Stimulated activated CD4-positive, alpha-beta T cell treated with anti-CD3 and anti-CD28 coated beads, Interleukin-2, amount 100 ng/mL, for 4 hours (primary cell): ENCODE data around the gene KLHL29.

Experiments used
- DNase-seq: peaks from one replicate; pipeline ENCODE4 v3.0.0-alpha.2; 2020; ENCODE audit warnings: low read depth

The KLHL29 gene

GRCh38 chr2:23397478-23397877, 12.5 kb downstream of the KLHL29 start:
- no peak for DNase-seq

GRCh38 chr2:23399674-23400261, 14.8 kb downstream of the KLHL29 start:
- no peak for DNase-seq

DNA sequence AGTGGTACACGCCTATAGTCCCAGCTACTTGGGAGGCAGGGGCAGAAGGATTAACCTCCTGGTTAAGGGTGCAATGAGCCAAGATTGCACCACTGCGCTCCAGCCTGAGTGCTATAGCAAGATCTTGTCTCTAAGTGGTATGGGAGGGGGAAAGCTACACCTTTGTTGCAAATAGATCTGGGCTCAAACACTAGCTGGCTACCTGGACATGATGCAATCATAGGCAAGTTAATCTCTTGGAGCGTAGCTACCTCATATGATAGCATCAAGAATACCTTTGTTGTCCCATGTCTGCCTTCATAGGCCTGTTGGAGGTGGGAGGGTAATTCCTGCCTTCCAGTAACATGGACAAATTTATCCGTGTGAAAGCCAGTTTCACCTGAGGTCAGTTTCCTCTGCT, 15.7 kb downstream of the KLHL29 start:
- no peak for DNase-seq

DNA sequence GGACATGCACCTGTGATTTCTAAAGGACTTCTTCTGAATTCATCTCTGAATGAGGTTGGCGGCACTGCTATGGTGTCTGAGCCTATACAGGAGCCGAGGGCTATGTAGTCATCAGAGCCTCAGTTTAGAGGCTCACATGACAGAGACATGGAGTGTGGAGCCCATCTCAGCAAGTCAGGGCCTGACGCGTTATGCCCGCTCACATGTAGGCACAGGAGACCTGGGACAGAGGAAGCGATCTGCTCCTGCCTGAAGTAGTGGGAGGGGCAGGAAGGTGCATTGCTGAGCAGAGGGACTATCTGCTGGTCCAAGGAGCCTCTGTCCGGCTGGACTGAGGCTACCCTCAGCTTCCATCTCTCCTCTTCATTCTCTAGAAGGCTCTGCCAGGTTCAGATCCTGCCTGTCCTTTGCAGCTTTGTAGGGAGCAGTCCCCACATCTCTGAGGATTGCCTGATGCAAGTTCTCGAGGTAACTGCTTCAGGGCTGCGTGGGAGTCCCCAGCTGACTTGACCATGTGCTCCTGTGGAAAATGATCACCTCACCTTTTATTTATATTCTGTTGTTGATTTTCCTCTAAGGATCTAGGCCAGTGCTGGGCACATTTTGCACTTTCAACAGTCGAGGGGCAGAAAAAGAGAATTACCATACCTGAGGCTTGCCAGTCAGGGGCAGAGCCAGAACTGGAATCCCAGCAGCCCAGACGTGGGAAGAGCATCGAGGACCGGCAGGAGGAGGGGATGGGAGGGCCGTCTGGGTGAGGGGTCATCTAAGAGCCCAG, 16.6 kb downstream of the KLHL29 start:
- DNase-seq = no peak

- DNase-seq = no peak
These were observed 17.3 kb downstream of the KLHL29 start for GRCh38 chr2:23402205-23402740.

- DNase-seq = no peak
These were observed 19.4 kb downstream of the KLHL29 start for GRCh38 chr2:23404426-23404825.

DNA sequence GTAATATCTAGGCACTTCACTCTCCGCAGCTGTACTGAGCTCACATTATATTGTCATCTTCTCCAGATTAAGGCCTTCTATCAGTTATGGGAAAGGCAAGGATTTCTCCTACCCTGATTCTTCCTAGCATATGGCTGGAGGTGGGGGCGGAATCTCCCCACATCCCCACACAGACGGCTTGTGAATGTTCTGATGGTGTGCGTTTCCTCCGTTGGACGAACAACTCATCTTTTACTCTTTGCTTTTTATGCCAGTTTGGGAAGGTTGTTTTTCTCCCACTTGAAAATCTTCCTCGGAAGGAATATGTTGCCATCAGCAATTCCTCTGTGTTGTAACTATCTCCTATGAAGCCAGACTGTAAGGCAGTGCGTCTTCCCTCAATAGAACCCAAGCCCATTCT, 24.3 kb downstream of the KLHL29 start:
- DNase-seq = no peak

- DNase-seq = no peak
These were observed 25.6 kb downstream of the KLHL29 start for GRCh38 chr2:23410596-23410995.

DNA sequence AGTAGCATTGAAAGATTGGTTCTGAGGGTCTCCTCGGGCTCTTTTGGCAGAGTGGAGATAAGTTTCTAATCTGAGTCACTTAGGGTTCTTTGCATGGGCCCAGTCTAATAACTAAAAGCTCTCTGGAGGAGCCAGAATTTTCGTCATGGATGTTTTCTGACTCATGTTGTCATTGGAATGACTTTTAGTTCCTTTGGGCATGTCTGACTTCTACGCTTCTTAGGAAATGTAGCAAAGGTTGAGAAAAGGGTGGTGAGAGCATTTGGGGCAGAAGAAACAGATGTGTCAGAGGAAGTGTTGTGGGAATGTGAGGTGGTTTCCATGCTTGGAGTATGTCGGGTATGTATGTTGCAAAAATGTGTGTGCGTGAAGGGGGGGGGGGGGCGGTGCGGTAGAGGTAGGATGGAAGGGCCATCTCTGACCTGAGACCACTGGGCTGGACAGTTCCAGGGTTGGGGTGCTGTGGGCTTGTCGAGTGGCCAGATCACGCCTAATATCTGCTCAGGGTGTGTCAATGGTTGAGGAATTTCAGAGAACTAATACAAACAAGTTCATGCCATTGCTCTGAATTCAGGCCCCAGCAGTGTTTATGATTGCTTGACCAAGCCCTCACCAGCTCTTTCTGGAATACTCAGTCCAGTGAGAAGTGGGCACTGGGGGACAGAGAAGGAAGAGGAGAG, 26.9 kb downstream of the KLHL29 start:
- DNase-seq = no peak

DNA sequence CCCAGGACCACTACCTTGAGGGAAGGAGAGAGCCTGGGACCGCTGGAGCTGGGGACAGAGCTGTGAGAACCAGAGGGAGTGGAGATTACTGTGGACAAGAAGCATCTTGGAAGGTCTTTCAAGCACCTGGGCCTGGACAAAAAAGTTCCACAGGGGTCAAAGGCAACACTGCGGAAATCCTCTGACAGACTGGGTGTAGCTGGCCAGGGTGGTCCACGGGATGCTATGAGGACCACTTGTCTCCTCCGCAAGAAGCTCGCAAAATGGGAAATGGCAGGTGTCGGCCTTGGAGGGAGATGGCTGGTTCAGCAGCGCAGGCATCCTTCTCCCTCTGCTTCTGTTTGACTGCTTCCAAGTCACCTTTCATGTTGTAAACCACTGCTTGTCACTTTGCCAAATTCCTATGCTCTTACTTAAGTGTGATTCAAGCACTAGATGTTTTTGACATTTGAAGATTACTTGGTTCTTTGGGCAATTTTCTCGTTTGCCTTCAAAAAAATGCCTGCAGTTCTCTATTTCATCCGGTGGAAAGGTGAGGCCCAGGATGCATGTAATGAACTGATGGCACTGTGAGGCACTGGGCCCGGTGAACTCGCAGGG, 27.7 kb downstream of the KLHL29 start:
- no peak for DNase-seq

- DNase-seq = no peak
These were observed 28.7 kb downstream of the KLHL29 start for GRCh38 chr2:23413641-23414040.

GRCh38 chr2:23414106-23414505, 29.1 kb downstream of the KLHL29 start:
- no peak for DNase-seq

DNA sequence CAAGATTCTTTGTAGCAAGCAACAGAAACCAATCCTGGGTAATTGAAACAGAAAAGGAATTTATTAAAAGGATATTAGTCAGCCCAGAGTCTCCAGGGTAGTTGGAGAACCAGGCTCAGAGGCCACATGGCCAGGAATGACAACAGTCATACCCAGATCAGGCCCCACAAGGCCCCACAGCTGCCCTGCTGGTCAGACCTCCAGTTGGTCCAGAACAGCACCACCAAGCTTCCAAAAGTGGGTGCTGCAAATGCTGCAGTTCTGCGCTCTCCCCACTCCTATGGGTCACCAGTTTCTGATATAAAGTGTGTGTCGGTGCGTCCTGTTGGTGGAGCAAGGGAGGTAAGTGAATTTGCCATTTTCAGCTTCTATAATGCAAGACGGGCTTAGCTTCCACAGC, 29.9 kb downstream of the KLHL29 start:
- no peak for DNase-seq

GRCh38 chr2:23417310-23417709, 32.3 kb downstream of the KLHL29 start:
- DNase-seq = no peak

DNA sequence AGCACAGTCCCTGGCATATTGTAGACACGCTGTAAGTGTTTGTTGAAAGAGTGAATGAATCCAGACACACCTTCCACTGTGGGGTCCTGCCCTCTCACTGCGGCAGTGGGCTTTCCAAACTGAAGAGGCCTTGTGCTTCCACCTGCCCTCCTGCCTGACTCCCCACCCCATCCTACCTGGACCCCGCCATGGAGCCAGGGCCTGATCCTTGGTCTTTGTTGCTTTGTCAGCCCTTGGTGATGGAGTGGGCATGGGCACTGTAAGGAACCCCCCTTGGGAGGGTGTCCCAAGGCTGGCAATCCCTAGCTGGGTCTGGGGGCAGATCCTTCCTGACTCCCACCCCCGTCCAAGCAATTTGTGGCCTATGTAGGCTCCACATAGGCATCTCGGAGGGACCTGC, 33.1 kb downstream of the KLHL29 start:
- DNase-seq = no peak

DNA sequence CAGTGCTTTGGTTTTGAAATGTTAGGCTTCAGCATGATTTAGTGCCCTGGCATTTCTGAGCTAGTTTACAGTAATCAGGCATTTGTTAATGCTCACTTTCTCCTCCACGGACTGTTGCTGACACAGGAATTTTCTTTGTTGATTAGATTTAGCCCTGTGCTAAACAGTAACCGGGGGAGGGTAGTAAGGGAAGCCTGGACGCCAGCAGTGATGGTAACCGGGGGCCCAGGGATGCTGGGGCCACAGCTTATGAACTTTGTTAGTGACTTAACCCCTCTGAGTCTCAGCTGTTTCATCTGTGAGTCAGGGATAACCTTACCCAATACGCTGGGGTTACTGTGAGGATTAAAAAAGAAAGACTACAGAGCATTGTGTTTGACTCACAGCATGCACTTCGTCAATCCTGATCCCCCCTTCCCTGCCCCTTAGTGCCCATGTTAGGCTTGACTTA, 33.5 kb downstream of the KLHL29 start:
- no peak for DNase-seq

DNA sequence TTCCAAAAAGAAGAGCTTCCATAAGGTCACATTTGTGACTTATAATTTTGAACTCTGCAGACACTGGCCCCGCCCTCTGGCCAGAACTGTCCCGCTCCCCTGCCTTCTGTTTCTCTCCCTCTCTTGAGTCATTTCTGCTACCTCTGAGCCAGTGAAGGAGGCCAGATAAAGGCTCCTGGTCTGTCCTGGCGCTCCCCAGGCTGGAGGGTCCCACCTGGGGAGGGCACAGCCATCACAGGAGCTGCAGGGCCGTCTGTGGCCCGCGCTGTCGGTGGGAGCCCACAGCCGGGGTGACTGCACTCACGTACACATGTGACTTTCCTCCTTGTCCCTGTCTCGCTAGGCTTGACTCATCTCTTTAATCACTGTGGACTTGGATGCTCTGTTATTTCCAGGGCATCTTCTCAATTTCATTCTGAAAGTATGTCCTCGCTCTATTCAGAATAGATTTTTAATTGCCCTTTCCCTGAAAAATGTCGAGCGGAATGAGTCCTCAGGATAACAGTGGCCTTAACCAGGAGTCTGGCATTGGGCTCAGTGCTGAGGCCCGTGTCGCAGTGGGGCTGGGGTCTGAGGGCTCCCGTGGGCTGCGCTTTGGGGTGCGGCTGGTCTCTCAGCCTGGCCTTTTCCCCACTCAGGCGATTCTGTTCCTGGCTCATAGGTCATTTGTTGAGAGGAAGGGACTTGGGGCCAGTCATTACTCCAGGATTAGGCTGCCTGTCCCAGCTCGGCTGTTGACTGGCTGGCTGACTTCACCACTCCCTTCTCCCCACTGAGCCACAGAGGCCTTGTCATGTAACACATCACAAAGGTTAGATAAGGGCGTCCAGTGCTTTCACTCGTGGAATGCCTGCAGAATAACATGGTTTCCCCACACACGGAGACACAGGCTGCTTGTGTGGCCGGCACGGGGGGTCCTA, 34.5 kb downstream of the KLHL29 start:
- no peak for DNase-seq

GRCh38 chr2:23420091-23420839, 35.3 kb downstream of the KLHL29 start:
- DNase-seq = no peak

DNA sequence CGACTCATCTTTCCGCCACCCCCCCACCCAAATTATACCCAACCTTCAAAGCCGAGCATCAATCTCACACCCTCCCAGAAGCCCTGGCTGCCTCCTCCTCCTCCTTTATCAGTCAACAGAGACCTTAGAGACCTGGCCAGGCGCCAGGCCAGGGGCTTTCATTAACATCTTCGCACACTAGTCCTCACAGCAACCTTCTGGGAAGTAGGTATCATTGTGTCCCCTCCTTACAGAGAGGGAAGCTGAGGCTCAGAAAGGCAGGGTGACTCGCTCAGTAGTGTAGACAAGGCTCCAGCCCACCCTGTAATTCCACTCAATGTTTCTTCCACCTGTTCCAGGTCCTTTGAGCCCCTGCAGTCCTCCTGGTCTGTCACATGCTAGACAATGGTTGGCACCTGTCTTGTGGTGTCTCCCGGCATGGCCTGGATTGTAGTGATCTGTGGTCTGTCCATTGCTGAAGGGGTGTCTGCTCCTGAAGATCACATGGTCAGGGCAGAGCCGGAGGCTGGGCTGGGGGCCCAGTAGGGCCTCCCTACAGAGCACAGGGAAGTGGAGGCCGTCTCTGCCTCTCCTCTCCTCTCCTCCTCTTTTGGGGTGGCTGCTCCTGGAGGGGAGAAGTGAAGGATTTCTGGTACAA, 36.0 kb downstream of the KLHL29 start:
- no peak for DNase-seq
